NCI-H187 (cell line): ENCODE results near the gene TRPM1.
"Not testable (repeated sequence)": the region's sequence is repeated elsewhere in the genome, so short reads cannot be mapped to it uniquely, and the experiment has no call there.

Experiments used
- DNase-seq, 2 experiments: peaks; one replicate each; lab custom pipeline; 2025; lab: John Stamatoyannopoulos, UW

The TRPM1 gene

DNA sequence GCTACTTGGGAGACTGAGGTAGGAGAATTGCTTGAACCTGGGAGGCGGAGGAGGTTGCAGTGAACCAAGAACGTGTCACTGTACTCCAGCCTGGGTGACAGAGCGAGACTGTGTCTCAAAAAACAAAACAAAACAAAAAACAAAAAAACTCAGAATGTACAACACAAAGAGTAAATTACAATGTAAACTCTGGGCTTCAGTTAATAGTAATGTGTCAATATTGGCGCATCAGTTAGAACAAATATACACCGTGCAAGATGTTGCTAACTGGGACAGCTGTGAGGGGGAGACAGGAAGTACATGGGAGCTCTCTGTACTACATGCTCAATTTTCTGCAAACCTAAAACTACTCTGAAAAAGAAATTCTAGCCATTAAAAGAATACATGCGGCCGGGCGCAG is 23.5 kb upstream of the TRPM1 start:
- no peak for DNase-seq

DNA sequence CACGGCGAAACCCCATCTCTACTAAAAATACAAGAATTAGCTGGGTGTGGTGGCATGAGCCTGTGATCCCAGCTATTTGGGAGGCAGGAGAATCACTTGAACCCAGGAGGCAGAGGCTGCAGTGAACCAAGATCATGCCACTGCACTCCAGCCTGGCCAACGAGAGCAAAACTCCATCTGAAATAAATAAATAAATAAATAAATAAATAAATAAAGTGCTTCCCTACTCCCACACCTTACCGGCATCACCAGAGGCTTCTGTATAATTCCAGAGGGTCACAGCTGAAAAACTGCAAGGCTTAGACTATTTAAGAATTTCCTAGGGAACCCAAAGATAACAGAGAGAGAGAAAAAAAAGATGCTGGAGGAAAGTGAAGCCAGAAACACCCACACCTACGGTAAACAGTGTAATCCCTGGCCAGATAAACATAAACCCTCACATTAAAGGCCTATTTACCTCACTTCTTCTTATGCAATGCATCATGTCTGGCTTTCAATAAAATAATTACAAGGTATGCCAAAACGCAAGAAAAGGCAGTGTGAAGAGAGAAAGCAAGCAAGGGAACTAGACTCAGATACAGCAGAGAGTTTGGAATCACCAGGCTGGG is 15.0 kb upstream of the TRPM1 start:
- DNase-seq = no peak

DNA sequence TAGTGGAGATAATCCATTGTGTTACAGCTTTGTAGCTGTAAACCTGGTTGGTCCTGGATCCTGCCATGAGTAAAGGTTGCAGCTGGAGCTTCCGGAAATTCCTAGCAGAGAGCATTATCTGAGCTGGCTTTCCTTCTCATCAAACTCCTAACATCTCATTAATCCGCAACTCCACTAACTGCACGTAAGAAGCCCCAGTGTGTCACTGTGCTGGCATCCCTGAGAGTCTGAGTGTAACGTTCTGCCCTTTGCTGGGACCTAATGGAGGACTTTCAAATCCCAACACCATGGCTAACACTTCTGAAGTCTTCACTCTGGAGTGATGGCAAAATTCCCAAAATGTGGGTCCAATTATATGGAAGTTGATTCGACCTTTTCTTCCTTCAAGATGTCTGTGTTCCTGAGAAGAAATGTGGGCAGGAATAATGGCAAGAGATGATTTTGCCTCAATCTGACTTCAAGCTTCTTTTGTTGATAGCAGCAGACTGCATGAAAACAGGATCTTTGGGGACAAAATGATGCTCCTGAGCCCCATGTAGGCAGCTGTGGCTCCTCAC is 9.6 kb upstream of the TRPM1 start:
- DNase-seq = no peak

DNA sequence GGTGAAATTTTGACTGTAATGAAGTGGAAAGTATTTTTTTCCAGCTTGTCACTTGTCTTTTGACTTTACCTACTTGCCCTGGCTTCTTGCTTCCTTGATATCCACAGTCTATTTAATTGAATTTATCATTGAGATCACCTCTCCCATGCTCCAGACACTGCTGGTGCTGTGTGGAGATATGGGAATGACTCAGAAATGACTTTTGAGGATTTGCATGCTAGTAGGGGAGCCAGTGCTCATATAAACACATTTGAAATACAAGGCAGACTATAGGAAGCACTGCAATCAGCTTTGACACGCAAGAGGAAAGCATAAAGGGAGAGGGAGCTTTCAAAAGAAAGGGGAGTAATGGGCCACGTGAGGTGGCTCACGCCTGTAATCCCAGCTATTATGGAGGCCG is 7.3 kb upstream of the TRPM1 start:
- no peak for DNase-seq

DNA sequence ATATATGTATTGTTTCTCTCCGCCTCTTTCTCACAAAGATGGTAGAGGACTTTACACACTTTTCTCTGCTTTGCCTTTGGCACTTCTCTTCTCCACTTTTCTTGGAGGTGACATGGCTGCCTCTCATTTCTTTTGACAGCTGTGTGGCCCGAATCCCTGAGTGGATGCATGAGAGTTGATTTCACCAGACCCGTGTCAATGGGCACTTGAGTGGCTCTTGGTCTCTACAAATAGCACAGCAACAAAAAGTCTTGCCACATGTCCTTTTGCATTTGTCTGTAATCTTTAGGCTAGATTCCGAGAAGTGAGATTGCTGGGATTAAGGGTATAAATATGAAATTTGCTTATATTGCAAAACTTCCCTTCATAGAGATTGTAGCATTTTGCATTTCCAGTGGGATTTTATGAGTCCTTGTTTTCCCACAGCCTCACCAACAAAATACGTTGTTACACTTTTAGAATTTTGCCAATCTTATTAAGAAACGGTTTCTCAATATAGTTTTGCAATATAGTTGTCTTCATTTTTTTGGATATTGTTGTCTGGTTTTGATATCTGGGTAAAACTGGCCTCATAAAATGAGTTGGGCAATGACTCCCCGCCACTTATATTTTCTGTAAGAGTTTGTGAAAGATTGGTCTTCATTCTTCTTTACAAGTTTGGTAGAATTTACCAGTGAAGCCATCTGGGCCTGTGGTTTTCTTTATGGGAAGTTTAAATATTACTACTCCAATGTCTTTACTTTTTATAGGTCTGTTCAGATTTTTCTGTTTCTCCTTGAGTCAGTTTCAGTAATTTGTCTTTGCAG is 5.2 kb upstream of the TRPM1 start:
- no peak for DNase-seq

DNA sequence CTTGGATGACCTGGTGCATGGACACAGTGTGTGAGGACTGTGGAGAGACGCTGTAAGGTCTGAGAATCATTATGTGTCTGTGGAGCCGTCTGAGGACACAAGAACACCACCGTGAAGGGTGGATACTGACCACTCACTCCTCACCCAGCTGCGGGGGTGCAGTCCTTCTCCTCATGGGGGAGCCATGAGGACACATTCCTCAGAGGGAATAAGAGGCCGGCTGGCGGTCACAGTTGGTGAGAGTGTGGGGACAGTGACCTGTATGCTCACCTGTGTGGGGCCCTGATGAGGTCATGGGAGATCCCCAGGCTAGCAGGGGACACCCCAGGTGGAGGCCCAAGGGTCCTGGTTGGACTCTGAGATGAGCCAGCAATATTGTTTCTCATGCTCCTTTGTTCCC is 2.5 kb upstream of the TRPM1 start:
- no peak for DNase-seq

DNA sequence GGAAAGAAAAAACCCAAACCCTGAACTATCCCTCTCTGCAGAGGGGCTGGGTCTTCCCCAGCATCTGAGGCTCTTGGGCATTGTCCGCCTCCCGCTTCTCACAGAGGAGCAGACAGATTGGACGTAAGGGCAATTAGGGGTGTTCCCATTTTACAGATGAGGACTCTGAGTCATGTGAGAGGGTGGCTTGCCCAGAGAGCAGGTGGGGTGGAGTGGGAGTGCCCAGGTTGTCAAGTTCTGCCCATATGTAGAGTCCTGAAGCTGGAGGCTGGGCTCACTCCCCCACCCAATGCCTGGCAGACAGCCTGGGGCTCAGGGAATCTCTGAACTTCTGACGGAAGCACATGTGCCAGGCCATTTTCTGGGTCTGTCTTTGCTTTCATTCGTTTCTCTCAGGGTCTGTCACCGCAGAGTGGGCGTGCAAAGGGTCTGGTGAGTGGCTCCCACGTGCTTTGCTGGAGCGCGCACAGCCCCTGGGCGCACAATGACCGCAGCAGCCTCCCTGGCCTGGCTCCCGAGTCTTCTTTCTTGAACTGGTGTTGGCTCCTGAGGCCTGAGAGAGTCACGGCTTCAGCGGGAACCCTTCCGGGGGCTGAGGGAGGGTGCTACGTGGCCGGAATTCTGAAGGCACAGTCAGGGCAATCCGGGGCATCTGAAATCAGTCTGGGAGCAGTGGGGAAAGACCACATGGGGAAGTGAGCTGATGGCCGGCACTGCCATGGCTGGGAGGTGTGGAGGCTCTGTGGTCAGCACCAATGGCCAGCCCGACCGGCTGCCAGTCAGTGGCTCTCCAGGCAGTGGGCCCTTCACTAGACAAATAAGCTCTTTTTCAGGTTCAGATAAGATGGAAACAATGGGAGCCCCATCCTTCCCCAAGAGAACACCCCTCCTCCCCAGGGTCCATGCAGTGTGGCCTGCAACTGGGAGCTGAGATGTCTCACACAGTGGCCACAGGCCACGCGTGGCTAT is 1.1 kb upstream of the TRPM1 start:
- DNase-seq = no peak

DNA sequence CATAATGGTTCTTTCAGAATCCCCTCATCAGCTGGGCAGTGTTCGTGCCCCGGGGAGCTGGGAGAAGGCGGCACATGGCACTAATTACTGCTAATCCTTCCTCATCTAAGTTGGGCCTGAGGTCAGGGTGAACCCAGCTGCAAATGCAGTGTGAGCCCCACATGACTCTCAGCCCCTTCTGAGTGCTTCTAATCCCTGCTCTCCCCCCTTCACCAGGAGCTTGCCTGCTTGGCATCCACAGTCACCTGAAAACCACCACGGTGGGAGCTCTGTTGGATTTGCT is 455 bp upstream of the TRPM1 start:
- no peak for DNase-seq

DNA sequence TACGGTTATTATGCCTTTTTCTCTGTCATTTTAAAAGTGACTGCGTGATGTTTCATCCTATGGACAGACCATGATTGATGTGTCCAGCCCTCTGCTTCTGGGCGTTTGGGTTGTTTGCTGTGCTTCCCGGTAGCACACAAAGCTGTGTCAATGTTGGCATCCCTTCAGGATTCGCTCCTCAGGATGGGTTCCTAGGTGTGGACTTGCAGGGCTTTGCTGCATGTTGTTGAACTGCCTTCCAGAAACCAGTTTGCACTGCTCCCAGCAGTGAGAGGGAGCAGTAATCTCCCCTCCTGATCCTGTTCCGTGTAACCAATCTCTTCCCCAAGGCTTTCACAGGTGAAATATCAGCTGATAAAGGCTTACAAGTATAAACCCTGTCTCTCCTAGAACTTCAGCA is 787 bp downstream of the TRPM1 start:
- DNase-seq = no peak

DNA sequence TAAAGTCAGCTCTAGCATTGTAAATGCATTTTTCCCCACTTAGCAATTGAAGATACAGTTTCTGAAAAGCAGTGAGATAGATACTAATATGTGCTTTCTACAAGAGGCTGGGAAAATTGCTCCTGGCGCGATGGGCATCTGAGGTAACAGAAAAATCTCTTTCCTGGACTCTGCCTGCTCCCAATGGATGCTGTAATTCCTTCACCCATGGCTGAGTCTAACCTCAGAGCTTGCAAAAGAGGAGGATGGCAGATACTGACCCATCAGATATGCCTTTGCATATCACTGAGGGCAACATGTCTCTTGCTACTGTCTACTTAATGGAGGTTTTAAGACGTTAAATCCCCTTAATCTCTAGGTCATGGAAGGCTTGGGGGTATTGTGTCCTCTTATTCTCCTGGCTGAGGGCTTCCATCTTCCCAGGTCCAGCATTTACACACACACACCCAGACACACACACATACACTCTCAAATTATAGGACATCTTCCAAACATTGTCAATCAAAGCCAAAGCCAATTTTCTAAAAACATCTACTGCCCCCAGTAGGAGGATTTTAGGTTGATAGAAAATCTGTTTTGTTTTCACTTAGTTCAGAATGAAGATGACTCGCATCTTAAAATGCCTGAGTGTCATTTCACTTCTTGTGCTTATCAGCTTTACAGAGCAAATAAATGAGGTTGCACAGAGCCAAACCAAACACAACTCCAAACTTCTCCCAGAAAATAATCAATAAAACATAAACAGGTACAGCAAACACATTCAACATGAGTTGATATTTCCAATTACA is 2.4 kb downstream of the TRPM1 start:
- DNase-seq = no peak

DNA sequence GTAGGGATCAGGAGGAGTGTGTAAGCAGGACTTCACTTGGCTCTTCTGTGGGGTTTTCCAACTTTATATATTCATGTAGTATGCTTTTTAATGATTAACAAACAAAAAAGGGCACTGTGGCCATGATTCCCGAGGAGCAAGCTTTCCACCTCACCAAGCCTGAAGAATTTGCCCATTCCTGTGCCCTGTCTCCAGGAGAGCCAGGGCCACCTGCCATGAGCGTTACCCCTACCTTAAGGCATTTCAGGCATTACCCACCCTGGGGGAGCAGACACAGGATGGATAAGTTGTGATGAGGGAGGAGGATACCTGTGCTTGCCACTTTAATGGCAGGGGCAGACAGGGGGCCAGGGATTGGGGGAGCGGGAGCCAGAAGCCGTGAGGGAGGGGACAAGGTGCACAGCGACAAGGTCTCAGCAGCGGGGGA is 3.0 kb downstream of the TRPM1 start:
- no peak for DNase-seq

DNA sequence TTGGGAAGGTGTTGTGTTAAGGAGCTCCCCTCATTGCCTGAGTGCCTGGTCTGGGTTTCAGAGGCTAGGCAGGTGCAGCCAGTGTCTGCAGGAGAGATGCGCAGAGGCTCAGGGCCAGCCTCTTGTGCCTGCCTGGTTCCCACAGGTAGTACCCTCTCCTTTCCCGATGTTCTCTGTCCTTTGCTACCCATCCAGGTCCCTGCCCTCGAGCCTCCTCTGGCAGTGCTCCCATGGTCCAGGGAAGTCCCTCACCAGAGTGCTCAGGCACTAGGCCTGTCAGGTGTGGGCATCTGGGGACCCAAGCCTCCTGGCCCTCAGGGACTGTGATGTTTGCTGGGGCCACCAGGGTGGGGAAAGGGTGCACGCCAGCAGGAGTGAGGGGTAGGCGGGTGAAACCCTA is 5.0 kb downstream of the TRPM1 start:
- DNase-seq = no peak

DNA sequence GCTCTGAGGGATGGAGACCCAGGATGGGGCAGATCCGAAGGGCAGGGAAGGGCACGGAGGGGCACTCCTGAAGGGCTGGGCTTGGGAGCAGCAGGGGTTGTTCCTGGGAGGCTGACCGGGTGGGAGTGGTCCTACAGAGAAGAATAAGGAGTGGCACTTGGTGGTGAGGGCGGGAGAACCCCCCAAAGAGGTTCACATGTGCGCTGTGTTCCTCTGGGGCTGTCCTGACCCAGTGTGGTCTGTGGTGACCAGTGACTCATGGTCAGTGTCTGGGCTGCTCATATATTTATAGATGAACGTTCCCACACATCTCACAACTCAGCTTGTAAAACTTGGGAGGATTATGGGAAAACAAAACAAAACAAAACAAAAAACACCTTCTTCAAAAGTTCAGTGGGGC is 10.0 kb downstream of the TRPM1 start:
- DNase-seq = no peak

DNA sequence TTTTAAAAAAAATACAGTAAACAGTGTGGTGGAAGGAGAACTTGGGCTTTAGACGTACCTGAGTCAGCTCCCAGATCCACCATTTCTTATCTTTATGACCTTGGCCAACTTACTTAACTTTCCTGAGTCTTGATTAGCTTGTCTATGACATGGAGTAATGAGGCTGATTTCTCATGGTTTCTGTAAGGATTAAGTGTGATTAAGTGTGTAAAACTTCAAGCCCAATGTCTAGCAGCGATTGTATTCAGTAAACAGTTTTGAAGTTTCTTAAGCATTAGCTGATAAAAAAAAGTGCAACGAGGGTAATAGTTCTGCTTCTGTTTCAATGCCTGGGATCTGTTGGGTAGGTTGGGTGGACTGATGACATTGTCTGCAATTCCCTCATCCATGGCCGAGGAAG is 10.8 kb downstream of the TRPM1 start:
- no peak for DNase-seq

DNA sequence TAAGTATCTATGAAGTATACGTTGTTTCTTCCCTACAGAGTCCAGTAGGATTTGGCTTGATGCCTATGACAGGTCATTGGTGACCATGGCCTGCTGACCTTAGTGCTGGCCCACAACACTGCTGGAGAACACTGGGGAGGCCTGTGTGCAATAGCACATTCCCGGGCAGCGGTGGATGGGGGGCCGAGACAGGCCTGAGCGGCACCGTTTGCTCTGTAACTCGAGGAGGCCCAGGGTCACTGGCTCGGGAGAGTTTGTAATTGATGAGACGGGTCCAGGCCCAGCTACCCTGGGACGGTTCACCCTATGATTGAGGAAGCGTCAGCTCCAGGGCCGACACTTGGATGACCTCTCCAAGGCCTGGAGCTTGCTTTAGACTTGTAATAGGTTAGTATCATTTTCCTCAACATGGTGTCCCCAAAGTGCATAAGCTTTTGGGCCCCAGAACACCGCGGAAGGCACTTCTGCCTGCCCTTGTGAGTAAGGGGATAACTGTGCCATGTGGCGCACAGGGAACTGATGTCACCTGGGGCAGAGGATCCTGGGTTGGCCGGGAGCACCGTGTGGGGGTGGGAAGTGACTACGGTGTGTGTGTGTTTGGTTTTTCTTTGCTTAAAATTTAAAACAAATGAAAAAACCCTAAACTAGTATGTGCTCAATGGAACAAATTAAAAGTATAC is 12.0 kb downstream of the TRPM1 start:
- no peak for DNase-seq

DNA sequence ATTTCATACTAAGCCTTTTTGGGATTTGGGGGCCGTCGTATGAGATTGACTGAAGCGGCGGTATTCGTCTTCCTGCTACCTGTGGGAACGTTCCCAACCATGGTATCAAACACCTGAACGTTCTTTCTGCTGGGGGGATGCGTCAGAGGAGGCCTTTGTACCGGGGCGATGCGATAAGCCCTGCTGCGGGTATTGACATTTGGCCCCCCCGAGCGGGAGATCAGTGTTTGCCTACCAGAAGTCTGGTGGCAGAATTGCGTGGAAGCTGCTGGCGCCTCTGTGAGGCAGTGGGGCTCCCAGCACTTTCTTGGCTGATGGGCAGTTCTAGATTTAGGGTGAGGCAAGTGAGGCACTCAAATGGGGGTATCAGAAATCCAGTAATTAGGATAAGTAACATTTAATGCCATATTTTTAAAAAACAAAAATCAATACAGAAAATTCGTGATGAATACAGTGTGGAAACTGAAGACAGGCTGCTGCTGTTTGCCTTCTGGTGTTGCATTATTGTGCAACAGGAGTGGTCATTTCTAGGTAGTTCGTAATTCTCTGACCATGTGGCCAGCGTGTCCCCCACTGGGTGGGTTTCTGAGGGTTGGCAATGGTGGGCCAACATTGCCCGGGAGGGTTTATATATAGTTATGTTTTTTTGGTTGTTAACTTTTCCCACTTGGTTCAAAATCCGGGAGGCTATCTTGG is 12.7 kb downstream of the TRPM1 start:
- no peak for DNase-seq

DNA sequence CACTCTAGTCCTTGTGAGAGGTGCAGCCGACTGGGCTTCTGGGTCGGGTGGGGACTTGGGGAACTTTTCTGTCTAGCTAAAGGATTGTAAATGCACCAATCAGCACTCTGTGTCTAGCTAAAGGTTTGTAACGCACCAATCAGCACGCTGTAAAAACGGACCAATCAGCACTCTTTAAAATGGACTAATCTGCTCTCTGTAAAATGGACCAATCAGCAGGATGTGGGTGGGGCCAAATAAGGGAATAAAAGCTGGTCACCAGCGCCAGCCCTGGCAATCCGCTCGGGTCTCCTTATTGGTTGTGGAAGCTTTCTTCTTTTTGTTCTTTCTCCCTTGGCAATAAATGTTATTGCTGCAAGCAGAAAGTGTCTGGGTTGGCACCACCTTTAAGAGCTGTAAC is 13.5 kb downstream of the TRPM1 start:
- DNase-seq = not testable (repeated sequence)

DNA sequence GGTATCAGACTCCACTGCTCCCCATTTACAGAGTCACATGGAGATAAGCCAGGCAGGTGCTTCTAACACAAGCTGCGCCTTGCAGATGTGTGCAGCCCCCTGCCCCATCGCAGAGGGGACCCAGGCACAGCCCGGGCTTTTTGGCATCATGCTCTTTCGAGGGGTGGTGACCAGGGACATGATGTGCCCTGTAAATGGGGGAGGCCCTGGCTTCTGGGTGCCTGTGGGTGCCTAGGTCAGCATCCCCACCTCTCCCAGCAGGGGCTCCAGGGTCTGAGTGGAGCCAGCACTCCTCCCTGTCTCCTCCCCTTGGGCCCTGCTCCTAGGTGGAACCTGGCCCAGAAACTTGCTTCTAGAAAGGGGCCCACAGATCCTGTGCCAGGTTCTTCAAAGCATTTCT is 15.2 kb downstream of the TRPM1 start:
- no peak for DNase-seq

DNA sequence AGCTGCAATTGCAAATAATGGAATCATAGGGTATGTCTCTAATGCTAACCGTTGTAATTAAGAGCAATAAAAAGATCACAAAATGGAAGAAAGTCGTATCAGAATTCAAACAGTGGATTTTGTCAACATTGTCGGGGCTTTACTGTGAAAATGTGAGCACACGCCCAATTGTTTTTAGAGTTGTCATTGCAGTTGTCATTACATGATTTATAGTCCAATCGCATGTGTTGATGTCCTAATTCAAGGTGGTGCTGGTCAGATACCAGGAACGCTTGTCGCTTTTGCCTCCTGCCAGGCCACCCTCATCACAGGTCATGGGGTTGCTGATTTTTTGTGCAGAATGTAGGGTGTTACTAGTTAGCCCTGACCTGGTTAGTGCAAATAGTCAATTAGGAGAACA is 16.2 kb downstream of the TRPM1 start:
- no peak for DNase-seq

DNA sequence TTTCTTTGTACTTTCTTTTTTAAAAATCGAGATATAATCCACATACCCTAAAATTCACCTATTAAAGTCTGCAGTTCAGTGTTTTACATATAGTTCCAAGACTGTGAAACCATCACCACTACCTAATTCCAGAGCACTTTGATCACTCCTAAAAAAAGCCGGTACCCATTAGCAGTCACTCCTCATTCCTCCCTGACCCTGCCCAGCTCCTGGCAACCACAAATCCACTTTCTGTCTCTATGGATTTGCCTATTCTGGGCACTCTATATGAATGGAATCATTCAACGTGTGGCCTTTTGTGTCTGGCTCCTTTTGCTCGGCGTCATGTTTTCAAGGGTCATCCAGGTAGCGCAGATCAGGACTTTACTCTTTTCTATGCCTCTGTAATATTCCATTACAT is 17.3 kb downstream of the TRPM1 start:
- no peak for DNase-seq

DNA sequence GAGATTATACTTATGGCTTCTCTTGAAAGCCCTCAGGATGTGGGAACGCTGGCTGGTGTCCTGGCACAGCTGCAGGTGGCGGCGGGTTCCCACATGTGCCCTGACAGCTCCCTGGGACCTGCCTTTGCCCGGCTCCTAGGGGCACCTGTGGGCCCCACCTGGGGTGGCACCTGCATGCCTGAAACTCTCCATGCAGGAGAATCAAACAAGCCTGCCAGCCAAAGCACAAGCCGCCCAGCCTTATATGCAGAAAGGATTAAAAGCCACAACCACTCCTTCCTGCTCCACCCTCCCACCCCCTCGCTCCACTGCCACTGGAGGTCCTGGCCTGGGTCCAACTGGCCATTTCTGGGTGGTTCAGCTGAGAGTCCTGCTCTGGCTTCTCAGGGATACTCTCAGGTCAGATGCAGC is 18.1 kb downstream of the TRPM1 start:
- DNase-seq = no peak
